Epithelial cell of esophagus (primary cell): Measurements from ENCODE around the gene TARDBP.
"Not testable (repeated sequence)": the region's sequence is repeated elsewhere in the genome, so short reads cannot be mapped to it uniquely, and the experiment has no call there.

Experiments
- DNase-seq: peaks from one replicate; pipeline ENCODE4 v3.0.0; 2010; ENCODE audit warnings: low read depth
- H3K4me3 ChIP-seq: 2 replicates; pipeline ENCODE4 v1.5.1; 2011; ENCODE audit warnings: mild to moderate bottlenecking, low read length, control low read depth
- TF ChIP-seq, protein P1 (sequence below): IDR thresholded peaks from 2 replicates; pipeline ENCODE4 v1.5.1; 2011; ENCODE audit warnings: low read depth, mild to moderate bottlenecking, low read length, control low read depth, inconsistent platforms; ENCODE audit not compliant: insufficient read depth; ENCODE audit errors: missing control alignments

The TARDBP gene

DNA sequence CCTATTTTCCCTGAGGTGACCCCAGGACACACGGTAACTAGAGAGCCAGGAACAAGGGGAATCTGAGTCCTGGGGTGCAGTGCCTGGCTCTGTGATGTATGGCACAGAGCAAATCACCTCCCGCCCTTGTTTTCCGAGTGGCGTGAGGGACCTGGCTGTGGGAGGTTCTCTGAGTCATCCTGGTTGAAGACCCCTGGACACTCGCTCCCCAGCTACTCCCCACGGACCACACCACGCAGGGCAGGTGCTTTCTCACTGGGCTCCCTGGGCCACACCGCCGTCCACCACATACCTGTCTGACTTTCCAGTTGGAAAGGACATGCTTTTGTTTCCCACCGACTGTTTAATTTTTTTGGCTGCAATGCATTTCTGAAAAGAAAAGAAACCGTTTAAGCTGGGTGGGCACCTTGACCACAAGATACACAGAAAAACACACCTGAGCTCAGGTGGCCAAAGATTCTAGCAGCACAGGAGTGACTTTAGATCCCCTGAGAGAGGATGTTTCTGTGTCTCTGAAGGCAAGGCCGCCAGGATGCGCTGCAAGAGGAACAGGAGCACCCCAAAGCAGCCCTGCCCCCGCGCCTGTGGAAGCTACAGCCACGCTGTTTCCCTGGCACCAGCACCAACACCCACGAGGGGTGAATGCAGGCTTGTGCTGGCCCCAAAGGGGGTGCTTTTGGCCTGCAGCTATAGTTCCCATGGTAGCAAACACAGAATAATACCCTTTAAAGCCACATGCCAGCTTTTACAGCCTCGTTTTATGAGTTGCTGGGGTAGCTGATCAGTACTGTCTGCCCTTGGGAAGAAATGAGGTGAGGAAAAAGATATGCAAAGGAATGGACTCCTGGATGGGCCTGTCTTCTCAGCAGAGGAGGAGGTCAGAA, 55.5 kb downstream of the TARDBP start:
- no peak for DNase-seq
- TF ChIP-seq, protein P1, sequence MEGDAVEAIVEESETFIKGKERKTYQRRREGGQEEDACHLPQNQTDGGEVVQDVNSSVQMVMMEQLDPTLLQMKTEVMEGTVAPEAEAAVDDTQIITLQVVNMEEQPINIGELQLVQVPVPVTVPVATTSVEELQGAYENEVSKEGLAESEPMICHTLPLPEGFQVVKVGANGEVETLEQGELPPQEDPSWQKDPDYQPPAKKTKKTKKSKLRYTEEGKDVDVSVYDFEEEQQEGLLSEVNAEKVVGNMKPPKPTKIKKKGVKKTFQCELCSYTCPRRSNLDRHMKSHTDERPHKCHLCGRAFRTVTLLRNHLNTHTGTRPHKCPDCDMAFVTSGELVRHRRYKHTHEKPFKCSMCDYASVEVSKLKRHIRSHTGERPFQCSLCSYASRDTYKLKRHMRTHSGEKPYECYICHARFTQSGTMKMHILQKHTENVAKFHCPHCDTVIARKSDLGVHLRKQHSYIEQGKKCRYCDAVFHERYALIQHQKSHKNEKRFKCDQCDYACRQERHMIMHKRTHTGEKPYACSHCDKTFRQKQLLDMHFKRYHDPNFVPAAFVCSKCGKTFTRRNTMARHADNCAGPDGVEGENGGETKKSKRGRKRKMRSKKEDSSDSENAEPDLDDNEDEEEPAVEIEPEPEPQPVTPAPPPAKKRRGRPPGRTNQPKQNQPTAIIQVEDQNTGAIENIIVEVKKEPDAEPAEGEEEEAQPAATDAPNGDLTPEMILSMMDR, result no peak
- H3K4me3 ChIP-seq, result no peak overlapping the region

DNA sequence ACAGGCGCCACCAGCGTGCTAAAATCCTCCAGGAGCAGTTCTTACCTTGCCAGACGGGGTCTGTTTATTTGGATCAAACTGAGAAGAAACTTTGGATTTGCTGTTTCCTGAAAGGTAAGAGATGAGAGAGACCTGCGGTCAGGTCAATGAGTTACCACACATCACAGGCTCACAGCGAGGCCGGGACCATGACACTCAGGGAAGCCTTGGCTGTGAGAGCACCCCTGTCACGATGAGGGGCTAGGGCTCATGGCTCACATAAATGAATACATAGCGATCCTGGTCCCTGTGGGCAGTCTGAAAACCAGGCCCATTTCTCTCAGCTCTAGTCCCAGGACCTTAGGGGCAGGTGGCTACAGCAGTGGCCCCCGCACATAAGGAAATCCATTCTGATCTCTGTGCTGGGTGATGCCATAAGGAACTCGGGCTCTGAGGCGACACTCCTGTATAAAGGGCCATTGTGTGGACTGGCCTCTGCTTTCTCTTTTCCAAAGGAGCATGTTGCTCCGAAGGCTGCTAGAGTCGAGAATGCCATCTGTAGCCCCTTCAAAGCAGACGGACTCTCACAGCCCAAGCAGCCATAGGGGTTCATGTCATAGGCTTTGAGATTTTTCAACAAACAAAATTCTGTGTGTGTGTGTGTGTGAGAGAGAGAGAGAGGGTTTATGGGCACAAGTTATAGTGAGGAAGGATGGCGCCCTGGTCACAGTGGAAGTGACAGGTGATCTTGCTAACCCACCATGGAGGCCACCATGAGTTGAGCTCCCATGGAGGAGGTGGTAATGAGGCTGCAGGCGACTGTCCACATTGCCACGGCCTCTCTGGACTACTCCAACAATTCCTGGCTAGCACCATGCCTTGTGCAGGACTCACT, 56.4 kb downstream of the TARDBP start:
- no peak overlapping the region for H3K4me3 ChIP-seq
- TF ChIP-seq, protein P1, result no peak
- DNase-seq, result no peak

DNA sequence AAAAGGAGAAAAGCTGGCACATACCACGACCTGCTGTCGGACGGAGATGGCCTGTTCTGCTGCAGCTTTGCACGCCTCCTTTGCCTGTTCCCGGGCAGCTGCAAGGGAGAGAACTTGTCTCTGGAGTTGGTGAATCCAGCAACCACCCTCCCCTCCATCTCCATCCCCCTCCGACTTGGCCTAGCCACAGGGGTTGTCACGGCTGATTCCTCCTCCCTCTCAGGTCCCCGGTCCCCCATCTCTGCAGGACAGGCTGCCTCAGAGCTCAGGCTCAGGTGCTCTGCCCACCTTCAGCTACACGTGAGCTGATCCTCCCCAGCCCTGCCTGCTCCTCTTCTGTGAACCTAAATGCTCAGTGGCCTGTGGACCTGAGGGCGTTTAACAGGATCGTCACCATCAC, 58.4 kb downstream of the TARDBP start:
- H3K4me3 ChIP-seq, result no peak overlapping the region
- no peak for DNase-seq
- TF ChIP-seq, protein P1, result no peak

DNA sequence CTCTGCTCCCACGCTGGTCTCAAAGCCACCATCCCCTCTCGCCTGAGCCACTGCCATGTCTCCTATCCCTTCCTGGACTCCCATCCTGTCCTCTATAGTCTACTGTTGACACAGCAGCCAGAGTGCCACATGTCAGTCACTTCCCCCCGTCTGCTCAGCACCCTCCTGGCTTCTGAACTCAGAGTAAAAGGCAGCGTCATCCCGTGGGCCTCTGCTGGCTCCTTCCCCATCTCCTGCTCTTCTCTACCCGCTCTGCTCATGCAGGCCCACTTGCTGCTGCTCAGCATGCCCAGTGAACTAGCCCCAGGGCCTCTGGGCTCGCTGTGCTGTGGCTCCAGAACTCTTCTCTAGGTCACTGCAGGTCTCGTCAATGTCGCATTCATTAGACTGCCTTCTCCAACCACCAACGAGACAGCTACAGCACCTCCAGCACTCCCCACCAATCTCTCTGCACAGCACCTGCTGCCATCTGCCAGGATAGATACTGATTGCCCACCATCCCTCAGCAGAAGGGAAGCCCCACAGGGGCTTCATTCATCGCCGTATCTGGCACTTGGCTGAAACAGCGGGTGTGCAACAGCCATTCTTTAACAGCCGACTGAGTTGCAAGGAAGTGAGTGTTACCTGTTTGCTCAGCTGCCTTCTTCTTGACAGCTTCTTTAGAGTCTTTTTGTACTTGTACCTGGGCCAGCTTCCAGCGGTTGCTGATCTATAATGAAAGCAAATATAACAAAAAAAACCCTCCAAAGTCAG, 59.2 kb downstream of the TARDBP start:
- no peak for DNase-seq

DNA sequence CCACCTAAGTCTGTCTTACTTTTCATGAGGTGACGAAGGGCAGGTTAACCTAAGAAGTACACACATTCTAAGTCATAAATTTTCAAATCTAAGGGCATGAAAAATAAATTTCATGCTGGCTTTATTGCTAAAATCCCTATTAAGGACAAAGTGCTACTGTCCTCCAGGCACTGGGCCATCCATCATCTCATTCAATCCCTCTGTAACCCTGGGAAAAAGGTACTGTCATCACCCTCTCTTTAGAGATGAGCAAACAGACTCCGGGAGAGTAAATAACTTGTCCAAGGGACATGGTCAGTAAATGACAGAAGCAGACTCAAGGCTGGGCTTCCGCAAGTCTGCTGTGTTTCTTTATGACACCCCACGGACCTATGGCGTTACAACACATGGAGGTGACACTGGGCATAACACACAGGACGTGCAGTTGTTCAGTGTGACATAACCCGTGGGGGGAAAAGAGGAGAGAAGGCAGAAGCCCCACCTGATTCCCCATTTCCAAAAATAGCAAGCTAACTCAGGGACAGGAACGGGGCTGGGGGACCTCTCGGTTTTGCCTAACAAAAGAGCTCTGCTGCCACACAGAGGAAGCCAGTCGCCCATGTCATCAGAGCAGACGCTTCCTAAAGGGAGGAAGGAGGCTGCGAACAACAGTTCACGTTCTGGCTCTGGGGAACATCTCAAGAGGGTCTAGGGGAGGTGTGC, 59.9 kb downstream of the TARDBP start:
- TF ChIP-seq, protein P1, result no peak
- H3K4me3 ChIP-seq, result no peak overlapping the region
- no peak for DNase-seq

More for the DNA sequence above, 59.2 kb downstream of the TARDBP start:
- H3K4me3 ChIP-seq, result no peak overlapping the region
- TF ChIP-seq, protein P1, result no peak

DNA sequence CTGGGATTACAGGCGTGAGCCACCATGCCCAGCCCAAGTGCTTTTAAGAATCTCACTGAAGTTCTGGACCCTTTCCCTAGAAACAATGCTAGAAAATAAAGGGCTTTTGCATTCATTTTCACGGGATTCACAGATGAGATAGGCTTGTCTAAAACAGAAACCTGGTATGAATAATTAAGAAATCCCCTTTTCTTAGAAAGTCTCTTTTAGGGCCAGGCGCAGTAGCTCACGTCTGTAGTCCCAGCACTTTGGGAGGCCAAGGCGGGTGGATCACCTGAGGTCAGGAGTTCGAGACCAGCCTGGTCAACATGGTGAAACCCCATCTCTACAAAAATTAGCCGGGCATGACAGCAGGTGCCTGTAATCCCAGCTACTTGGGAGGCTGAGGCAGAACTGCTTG, 60.9 kb downstream of the TARDBP start:
- not testable (repeated sequence) for DNase-seq, H3K4me3 ChIP-seq
